PC-3 (cell line): ENCODE measurements around the gene EPHB1.

Experiments used
- CTCF ChIP-seq: fragments of 300-600 bp; sonication (generic); conservative IDR thresholded peaks from 2 replicates; pipeline ENCODE4 v1.5.1; 2017; ENCODE audit warnings: antibody characterized with exemption, low read depth, mild to moderate bottlenecking, low read length
- EZH2 ChIP-seq: fragments of 300-600 bp; sonication (generic); IDR thresholded peaks from one replicate; pipeline ENCODE4 v1.6.1; 2017; ENCODE audit warnings: antibody characterized with exemption, mild to moderate bottlenecking, low read length; ENCODE audit not compliant: unreplicated experiment

GRCh38 chr3:134863915-134864314 lies 68.9 kb downstream of the EPHB1 start:
- TF ChIP-seq CTCF (no peak), EZH2 (no peak)
